HL-60 (cell line): ENCODE results near the gene MINDY3.

Experiments used
- DNase-seq, 2 experiments: peaks; one replicate each; pipeline ENCODE4 v3.0.0-alpha.2; 2010 to 2020; ENCODE audit warnings: low read depth in 1 of 2, low spot score in 1 of 2
- H3K27ac ChIP-seq: fragments of 250-450 bp; sonication (Bioruptor Pico); replicated peaks from 2 replicates; pipeline ENCODE4 v1.5.1; 2020; ENCODE audit warnings: mild to moderate bottlenecking, moderate library complexity
- H3K27me3 ChIP-seq: fragments of 250-450 bp; sonication (Bioruptor Pico); 2 replicates; pipeline ENCODE4 v1.5.1; 2021; ENCODE audit warnings: mild to moderate bottlenecking, moderate library complexity; ENCODE audit not compliant: insufficient read depth, poor library complexity, severe bottlenecking
- H3K4me3 ChIP-seq: replicated peaks from 2 replicates; pipeline ENCODE4 v1.5.1; 2011; ENCODE audit warnings: mild to moderate bottlenecking, control low read depth, low read length; ENCODE audit not compliant: insufficient read depth
- CTCF ChIP-seq: IDR thresholded peaks from one replicate; pipeline ENCODE4 v1.5.1; 2011; ENCODE audit warnings: low read length, control low read depth, inconsistent platforms; ENCODE audit not compliant: insufficient read depth
- GABPA ChIP-seq: IDR thresholded peaks from 2 replicates; pipeline ENCODE4 v1.6.1; 2012; ENCODE audit warnings: low read depth
- POLR2AphosphoS5 ChIP-seq: IDR thresholded peaks from 2 replicates; pipeline ENCODE4 v1.6.1; 2012; ENCODE audit warnings: low read depth
- REST ChIP-seq: IDR thresholded peaks from 2 replicates; pipeline ENCODE4 v1.6.1; 2012; ENCODE audit warnings: low read depth; ENCODE audit not compliant: insufficient replicate concordance
- SPI1 ChIP-seq: IDR thresholded peaks from 2 replicates; pipeline ENCODE4 v1.6.1; 2012; ENCODE audit warnings: low read depth, mild to moderate bottlenecking, borderline replicate concordance

Gene MINDY3

GRCh38 chr10:15897287-15897686 lies 37.0 kb upstream of the MINDY3 start:
- TF ChIP-seq SPI1: no peak
- no peak for TF ChIP-seq CTCF
- H3K4me3 ChIP-seq: no peak overlapping the region
- no peak for DNase-seq
- no peak overlapping the region for H3K27ac ChIP-seq
- H3K27me3 ChIP-seq: no peaks in the 10 kb centered on the region

- H3K27me3 ChIP-seq: no peaks in the 10 kb centered on the region
- TF ChIP-seq CTCF (no peak), POLR2AphosphoS5 (no peak), GABPA (no peak), SPI1 (no peak), REST (no peak)
- H3K4me3 ChIP-seq: no peak overlapping the region
- DNase-seq: no peak
- H3K27ac ChIP-seq: no peak overlapping the region
Observed at GRCh38 chr10:15896654-15897053, 36.3 kb upstream of the MINDY3 start.

GRCh38 chr10:15884447-15884846 lies 24.1 kb upstream of the MINDY3 start:
- Histone ChIP-seq H3K27ac (no peak overlapping the region), H3K27me3 (no peaks in the 10 kb centered on the region), H3K4me3 (no peak overlapping the region)
- TF ChIP-seq GABPA (no peak), SPI1 (no peak), POLR2AphosphoS5 (no peak), REST (no peak), CTCF (no peak)
- no peak for DNase-seq

GRCh38 chr10:15881542-15881941 lies 21.2 kb upstream of the MINDY3 start:
- no peak overlapping the region for H3K4me3 ChIP-seq
- H3K27ac ChIP-seq: no peak overlapping the region
- TF ChIP-seq POLR2AphosphoS5: no peak
- no peak for TF ChIP-seq REST
- TF ChIP-seq SPI1: no peak
- TF ChIP-seq GABPA: no peak
- TF ChIP-seq CTCF: no peak
- no peak for DNase-seq
- no peaks in the 10 kb centered on the region for H3K27me3 ChIP-seq
